Ishikawa (cell line): ENCODE results near the gene RPS19.

Experiments used
- CEBPB ChIP-seq: IDR thresholded peaks from 2 replicates; pipeline ENCODE4 v1.6.1; 2012
- CREB1 ChIP-seq: IDR thresholded peaks from 2 replicates; pipeline ENCODE4 v1.6.1; 2012; ENCODE audit warnings: low read depth
- EGR1 ChIP-seq: IDR thresholded peaks from 2 replicates; pipeline ENCODE4 v1.6.1; 2012
- EP300 ChIP-seq: IDR thresholded peaks from 2 replicates; pipeline ENCODE4 v1.6.1; 2012; ENCODE audit warnings: borderline replicate concordance
- FOXM1 ChIP-seq: IDR thresholded peaks from 2 replicates; pipeline ENCODE4 v1.6.1; 2012; ENCODE audit warnings: low read depth, borderline replicate concordance
- MAX ChIP-seq: IDR thresholded peaks from 2 replicates; pipeline ENCODE4 v1.6.1; 2012
- NFIC ChIP-seq: IDR thresholded peaks from 2 replicates; pipeline ENCODE4 v1.6.1; 2012
- RAD21 ChIP-seq: IDR thresholded peaks from 2 replicates; pipeline ENCODE4 v1.6.1; 2012; ENCODE audit warnings: low read depth
- REST ChIP-seq: IDR thresholded peaks from 2 replicates; pipeline ENCODE4 v1.6.1; 2012; ENCODE audit warnings: low read depth, mild to moderate bottlenecking
- TAF1 ChIP-seq: IDR thresholded peaks from 2 replicates; pipeline ENCODE4 v1.6.1; 2012; ENCODE audit warnings: low read depth, mild to moderate bottlenecking
- TCF12 ChIP-seq: IDR thresholded peaks from 2 replicates; pipeline ENCODE4 v1.6.1; 2012; ENCODE audit warnings: low read depth
- TEAD4 ChIP-seq: IDR thresholded peaks from 2 replicates; pipeline ENCODE4 v1.6.1; 2012
- USF1 ChIP-seq: IDR thresholded peaks from 2 replicates; pipeline ENCODE4 v1.6.1; 2012
- YY1 ChIP-seq: IDR thresholded peaks from 2 replicates; pipeline ENCODE4 v1.6.1; 2012; ENCODE audit warnings: low read depth
- ZBTB7A ChIP-seq: IDR thresholded peaks from 2 replicates; pipeline ENCODE4 v1.6.1; 2012; ENCODE audit warnings: low read depth

The RPS19 gene

GRCh38 chr19:41872384-41872774, 12.3 kb downstream of the RPS19 start:
- TF ChIP-seq USF1 (no peak), NFIC (no peak), FOXM1 (no peak), TEAD4 (no peak), RAD21 (no peak), CREB1 (no peak), YY1 (no peak), REST (no peak), EP300 (no peak)

GRCh38 chr19:41872775-41873647, 13.0 kb downstream of the RPS19 start:
- TF ChIP-seq RAD21 (peak; percentile 46; the same call in 1 of the 2 replicates), FOXM1 (no peak)

GRCh38 chr19:41876847-41877832, 17.1 kb downstream of the RPS19 start, which contains the start of gene CD79A:
Gene CD79A, plus strand, starts transcription at chr19:41877279. Its CDS starts 26 bp downstream, at chr19:41877305.
- TF ChIP-seq RAD21 (no peak), TAF1 (no peak), FOXM1 (no peak), EP300 (no peak), TEAD4 (no peak), CEBPB (no peak), NFIC (no peak), MAX (no peak), EGR1 (no peak)

- TF ChIP-seq YY1 (no peak), EGR1 (no peak), EP300 (no peak)
These were observed 18.2 kb downstream of the RPS19 start for GRCh38 chr19:41877916-41878905.

GRCh38 chr19:41879080-41879479, 19.0 kb downstream of the RPS19 start:
- TF ChIP-seq ZBTB7A = 0 out of 2 replicates have a peak, but pooled peaks have one; percentile 19
- TF ChIP-seq CEBPB = no peak

GRCh38 chr19:41879670-41880328, 19.7 kb downstream of the RPS19 start:
- TF ChIP-seq ZBTB7A (0 out of 2 replicates have a peak, but pooled peaks have one; percentile 12), FOXM1 (no peak)

GRCh38 chr19:41880329-41880708, 20.3 kb downstream of the RPS19 start:
- no peak for TF ChIP-seq MAX
- TF ChIP-seq CEBPB = no peak
- no peak for TF ChIP-seq TAF1
- no peak for TF ChIP-seq TCF12
- no peak for TF ChIP-seq NFIC
- TF ChIP-seq ZBTB7A = no peak
- TF ChIP-seq YY1 = no peak
- no peak for TF ChIP-seq EGR1
- no peak for TF ChIP-seq REST
- no peak for TF ChIP-seq FOXM1
- TF ChIP-seq TEAD4 = no peak
- TF ChIP-seq CREB1 = no peak
- no peak for TF ChIP-seq RAD21
